MM.1S (cell line): ENCODE data around the gene SLC5A3.

Experiments
- DNase-seq: peaks from one replicate; pipeline ENCODE4 v3.0.0-alpha.2; 2015
- H2AFZ ChIP-seq: fragments of 300-600 bp; sonication (generic); 2 replicates; pipeline ENCODE4 v1.6.0; 2016; ENCODE audit warnings: antibody characterized with exemption, low read length
- H3F3A ChIP-seq: fragments of 300-600 bp; sonication (generic); 2 replicates; pipeline ENCODE4 v1.6.1; 2016; ENCODE audit warnings: mild to moderate bottlenecking, antibody characterized with exemption, low read length, moderate library complexity, mixed read lengths; ENCODE audit not compliant: insufficient read depth
- H3K27ac ChIP-seq: fragments of 300-600 bp; sonication (generic); 2 replicates; pipeline ENCODE4 v1.5.1; 2016; ENCODE audit warnings: mild to moderate bottlenecking, low read length
- H3K27me3 ChIP-seq: fragments of 300-600 bp; sonication (generic); replicated peaks from 2 replicates; pipeline ENCODE4 v1.6.0; 2016; ENCODE audit warnings: low read length; ENCODE audit not compliant: insufficient read depth
- H3K36me3 ChIP-seq: fragments of 300-600 bp; sonication (generic); replicated peaks from 2 replicates; pipeline ENCODE4 v1.6.1; 2016; ENCODE audit warnings: mild to moderate bottlenecking, low read length, mixed read lengths; ENCODE audit not compliant: insufficient read depth
- H3K4me1 ChIP-seq: fragments of 300-600 bp; sonication (generic); 2 replicates; pipeline ENCODE4 v1.6.1; 2016; ENCODE audit warnings: low read length, mixed read lengths
- H3K4me2 ChIP-seq: fragments of 300-600 bp; sonication (generic); 2 replicates; pipeline ENCODE4 v1.6.0; 2016; ENCODE audit warnings: low read depth, low read length
- H3K4me3 ChIP-seq: fragments of 300-600 bp; sonication (generic); 2 replicates; pipeline ENCODE4 v1.5.1; 2016; ENCODE audit warnings: low read length, mixed read lengths
- H3K79me2 ChIP-seq: fragments of 300-600 bp; sonication (generic); 2 replicates; pipeline ENCODE4 v1.6.1; 2016; ENCODE audit warnings: mixed run types, low read length, mixed read lengths
- H3K9ac ChIP-seq: fragments of 300-600 bp; sonication (generic); 2 replicates; pipeline ENCODE4 v1.6.1; 2016; ENCODE audit warnings: low read length, mixed read lengths
- H3K9me2 ChIP-seq: fragments of 300-600 bp; sonication (generic); replicated peaks from 2 replicates; pipeline ENCODE4 v1.6.1; 2016; ENCODE audit warnings: mild to moderate bottlenecking, low read length, mixed read lengths; ENCODE audit not compliant: insufficient read depth
- H3K9me3 ChIP-seq: fragments of 300-600 bp; sonication (generic); replicated peaks from 2 replicates; pipeline ENCODE4 v1.6.1; 2016; ENCODE audit warnings: mild to moderate bottlenecking, low read length, mixed read lengths; ENCODE audit not compliant: insufficient read depth
- H4K20me1 ChIP-seq: fragments of 300-600 bp; sonication (generic); 2 replicates; pipeline ENCODE4 v1.6.1; 2016; ENCODE audit warnings: mild to moderate bottlenecking, low read length, moderate library complexity, mixed read lengths; ENCODE audit not compliant: insufficient read depth
- CTCF ChIP-seq: fragments of 300-600 bp; sonication (generic); IDR thresholded peaks from 2 replicates; pipeline ENCODE4 v1.5.1; 2016; ENCODE audit warnings: antibody characterized with exemption, low read length, mixed read lengths
- EZH2 ChIP-seq: fragments of 300-600 bp; sonication (generic); optimal IDR thresholded peaks from 2 replicates; pipeline ENCODE3; 2017; ENCODE audit warnings: low read depth, mild to moderate bottlenecking, antibody characterized with exemption, low read length, mixed read lengths
- EZH2phosphoT487 ChIP-seq: fragments of 300-600 bp; sonication (generic); IDR thresholded peaks from 2 replicates; pipeline ENCODE4 v1.6.1; 2018; ENCODE audit warnings: antibody characterized with exemption, low read length

The SLC5A3 gene

GRCh38 chr21:34100790-34101189 is 27.4 kb downstream of the SLC5A3 start:
- no peaks in the 10 kb centered on the region for H4K20me1 ChIP-seq
- no peaks in the 10 kb centered on the region for H3K27me3 ChIP-seq
- no peaks in the 10 kb centered on the region for H3K4me1 ChIP-seq
- H3K4me3 ChIP-seq: no peak overlapping the region
- 0 out of 2 replicates have a peak, but pooled peaks cover 3% of the 10 kb centered on the region for H3K36me3 ChIP-seq
- H3K79me2 ChIP-seq: peaks cover 21% of the 10 kb centered on the region; the same call in 1 of the 2 replicates
- no peak overlapping the region for H2AFZ ChIP-seq
- H3K9ac ChIP-seq: no peak overlapping the region
- DNase-seq: no peak
- H3F3A ChIP-seq: no peaks in the 10 kb centered on the region
- no peaks in the 10 kb centered on the region for H3K9me3 ChIP-seq
- H3K4me2 ChIP-seq: no peak overlapping the region
- TF ChIP-seq CTCF: no peak
- TF ChIP-seq EZH2phosphoT487: no peak
- TF ChIP-seq EZH2: no peak
- no peaks in the 10 kb centered on the region for H3K9me2 ChIP-seq
- H3K27ac ChIP-seq: no peak overlapping the region

- Histone ChIP-seq H3K4me3 (no peak overlapping the region), H3K9ac (no peak overlapping the region), H3K4me2 (no peak overlapping the region), H3K79me2 (peaks cover 4% of the 10 kb centered on the region; the same call in 1 of the 2 replicates), H3K4me1 (no peaks in the 10 kb centered on the region), H3F3A (no peaks in the 10 kb centered on the region), H2AFZ (no peak overlapping the region), H3K27ac (no peak overlapping the region), H3K9me3 (no peaks in the 10 kb centered on the region), H3K36me3 (no peaks in the 10 kb centered on the region), H4K20me1 (no peaks in the 10 kb centered on the region), H3K9me2 (no peaks in the 10 kb centered on the region), H3K27me3 (no peaks in the 10 kb centered on the region)
- DNase-seq: no peak
- no peak for TF ChIP-seq CTCF
- no peak for TF ChIP-seq EZH2phosphoT487
- no peak for TF ChIP-seq EZH2
These were observed 32.7 kb downstream of the SLC5A3 start for GRCh38 chr21:34105947-34106541.

- no peak overlapping the region for H2AFZ ChIP-seq
- no peaks in the 10 kb centered on the region for H3K9me3 ChIP-seq
- H3K27ac ChIP-seq: no peak overlapping the region
- no peaks in the 10 kb centered on the region for H3K79me2 ChIP-seq
- H3K27me3 ChIP-seq: no peaks in the 10 kb centered on the region
- no peak overlapping the region for H3K9ac ChIP-seq
- no peaks in the 10 kb centered on the region for H3K9me2 ChIP-seq
- H3K4me2 ChIP-seq: no peak overlapping the region
- DNase-seq: no peak
- TF ChIP-seq EZH2phosphoT487 (no peak), EZH2 (no peak), CTCF (no peak)
- H3K4me1 ChIP-seq: no peaks in the 10 kb centered on the region
- H3K4me3 ChIP-seq: no peak overlapping the region
- H3F3A ChIP-seq: no peaks in the 10 kb centered on the region
- no peaks in the 10 kb centered on the region for H4K20me1 ChIP-seq
- no peaks in the 10 kb centered on the region for H3K36me3 ChIP-seq
These were observed 34.2 kb downstream of the SLC5A3 start for GRCh38 chr21:34107606-34108005.
